H1 (cell line): ENCODE measurements around the gene MYH10. TPM values are rescaled to one million over a fixed set of nuclear protein-coding genes. Genes with fewer than 3 reads are reported as not detected.

Experiments used
- BCL11A ChIP-seq, 2 experiments: IDR thresholded peaks; one replicate each; pipeline ENCODE4 v1.6.1; 2011; ENCODE audit warnings: low read depth in 2 of 2, low read length in 2 of 2, mild to moderate bottlenecking in 2 of 2
- CBX8 ChIP-seq: fragments of 300-800, 300-1000 bp; sonication (generic); IDR thresholded peaks from 2 replicates; pipeline ENCODE4 v1.7.1; 2016; ENCODE audit warnings: low read depth, low read length, borderline replicate concordance
- CHD7 ChIP-seq: fragments of 300-600 bp; sonication (generic); IDR thresholded peaks from 2 replicates; pipeline ENCODE4 v1.7.1; 2012; ENCODE audit warnings: low read length, moderate library complexity, mild to moderate bottlenecking, inconsistent platforms; ENCODE audit not compliant: insufficient replicate concordance
- KDM4A ChIP-seq: IDR thresholded peaks from one replicate; pipeline ENCODE4 v1.7.1; 2012; ENCODE audit warnings: low read depth, mild to moderate bottlenecking, moderate library complexity, low read length, inconsistent platforms; ENCODE audit not compliant: severe bottlenecking
- SAP30 ChIP-seq: fragments of 300-600 bp; sonication (generic); IDR thresholded peaks from 2 replicates; pipeline ENCODE4 v1.7.1; 2012; ENCODE audit warnings: low read length, moderate library complexity, mild to moderate bottlenecking, inconsistent platforms; ENCODE audit not compliant: insufficient read depth, insufficient replicate concordance
- TAF1 ChIP-seq: IDR thresholded peaks from 2 replicates; pipeline ENCODE4 v1.6.1; 2011; ENCODE audit warnings: mild to moderate bottlenecking, low read depth, low read length
- TAF7 ChIP-seq: optimal IDR thresholded peaks from 2 replicates; pipeline ENCODE3; 2011; ENCODE audit warnings: low read depth, mild to moderate bottlenecking, inconsistent platforms, low read length, moderate library complexity, borderline replicate concordance
- polyA plus RNA-seq, 7 experiments: library from polyadenylated mRNA; depleted of rRNA in 3 of 7; stranded (reverse) in 5 of 7; unstranded in 2 of 7; fragments of >200 nt in 5 of 7; fragments of 200-250 nt in 2 of 7; gene quantifications; 1 replicate in 5 of 7; 2 replicates in 1 of 7; 4 replicates in 1 of 7; pipeline versions ENCODE4 v1.2.1 to v1.2.3, GENCODE V29; 2011 to 2013; ENCODE audit warnings: missing spikeins in 2 of 7, mixed read lengths in 2 of 7
- total RNA-seq: library from RNA; stranded (reverse); fragmentation: NEBNext Ultra II Directional; extraction: Animal tissue kit (Norgen Biotek cat#: 25700); gene quantifications from 2 replicates; pipeline ENCODE4 v1.2.1, GENCODE V29; 2021

MYH10 gene
- total and polyA plus RNA-seq, 2 of the 8 experiments (the other 6 are each of a cell fraction or from before 2014, with no cell fraction given): 64.1 to 289 TPM

GRCh38 chr17:8563981-8564602 is 66.4 kb downstream of the MYH10 start (continued):
- TF ChIP-seq CHD7 (no peak), KDM4A (no peak), TAF1 (no peak), TAF7 (no peak), SAP30 (no peak), BCL11A (IDR thresholded peaks at IDR 0.05; ENCODE audit: low read depth in 2 of 2, low read length in 2 of 2) (no peak), CBX8 (no peak)
